Astrocyte (in vitro differentiated cells and primary cell): ENCODE results near the gene TM2D3.

ENCODE experiments used
- EZH2 ChIP-seq: IDR thresholded peaks from 2 replicates; pipeline ENCODE4 v1.6.1; 2012; ENCODE audit warnings: mild to moderate bottlenecking, low read length, inconsistent platforms; ENCODE audit not compliant: insufficient read depth
- TF ChIP-seq, protein P1 (sequence below): IDR thresholded peaks from 2 replicates; pipeline ENCODE4 v1.5.1; 2011; ENCODE audit warnings: low read depth, mild to moderate bottlenecking, inconsistent platforms, low read length, moderate library complexity; ENCODE audit not compliant: insufficient read depth

DNA sequence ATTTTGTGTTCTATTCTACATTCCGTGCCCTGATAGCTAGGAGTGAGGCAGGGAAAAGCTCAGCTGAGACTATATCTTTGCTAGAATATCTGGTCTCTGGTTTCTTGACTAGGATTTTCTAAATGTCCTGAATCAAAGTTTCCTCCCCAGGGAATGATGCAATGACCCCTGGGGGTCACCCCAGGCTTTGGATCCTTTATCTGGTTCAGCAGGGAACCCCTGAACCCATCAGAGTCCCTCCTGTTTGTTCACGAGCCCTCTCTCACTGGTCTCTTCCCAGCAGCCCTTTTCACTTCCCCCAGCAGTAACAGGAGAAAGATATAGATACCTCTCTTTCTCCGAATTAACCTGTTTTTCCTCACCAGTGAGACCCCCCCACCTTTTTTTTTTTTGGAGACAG is 14.3 kb downstream of the TM2D3 start:
- TF ChIP-seq, protein P1, sequence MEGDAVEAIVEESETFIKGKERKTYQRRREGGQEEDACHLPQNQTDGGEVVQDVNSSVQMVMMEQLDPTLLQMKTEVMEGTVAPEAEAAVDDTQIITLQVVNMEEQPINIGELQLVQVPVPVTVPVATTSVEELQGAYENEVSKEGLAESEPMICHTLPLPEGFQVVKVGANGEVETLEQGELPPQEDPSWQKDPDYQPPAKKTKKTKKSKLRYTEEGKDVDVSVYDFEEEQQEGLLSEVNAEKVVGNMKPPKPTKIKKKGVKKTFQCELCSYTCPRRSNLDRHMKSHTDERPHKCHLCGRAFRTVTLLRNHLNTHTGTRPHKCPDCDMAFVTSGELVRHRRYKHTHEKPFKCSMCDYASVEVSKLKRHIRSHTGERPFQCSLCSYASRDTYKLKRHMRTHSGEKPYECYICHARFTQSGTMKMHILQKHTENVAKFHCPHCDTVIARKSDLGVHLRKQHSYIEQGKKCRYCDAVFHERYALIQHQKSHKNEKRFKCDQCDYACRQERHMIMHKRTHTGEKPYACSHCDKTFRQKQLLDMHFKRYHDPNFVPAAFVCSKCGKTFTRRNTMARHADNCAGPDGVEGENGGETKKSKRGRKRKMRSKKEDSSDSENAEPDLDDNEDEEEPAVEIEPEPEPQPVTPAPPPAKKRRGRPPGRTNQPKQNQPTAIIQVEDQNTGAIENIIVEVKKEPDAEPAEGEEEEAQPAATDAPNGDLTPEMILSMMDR = no peak
- TF ChIP-seq EZH2 = no peak
